K562 (cell line): ENCODE results near the gene LCA5L. TPM values are rescaled to one million over a fixed set of nuclear protein-coding genes. Genes with fewer than 3 reads are reported as not detected.

Experiments used
- ARNT ChIP-seq, 2 experiments: fragments of 450-650 bp; IDR thresholded peaks; 2 replicates each; pipeline ENCODE4 v1.6.1; 2016; ENCODE audit warnings: mild to moderate bottlenecking in 1 of 2
- C11orf30 ChIP-seq: fragments of 450-650 bp; IDR thresholded peaks from 2 replicates; pipeline ENCODE4 v1.6.1; 2016; ENCODE audit warnings: low read depth, mild to moderate bottlenecking
- CBX1 ChIP-seq: sonication (generic); IDR thresholded peaks from 2 replicates; pipeline ENCODE4 v1.6.1; 2016; ENCODE audit warnings: antibody characterized with exemption, low read depth, mild to moderate bottlenecking
- CC2D1A ChIP-seq: fragments of 450-650 bp; IDR thresholded peaks from 2 replicates; pipeline ENCODE4 v1.6.1; 2017; ENCODE audit warnings: mild to moderate bottlenecking
- ELF2 ChIP-seq: fragments of 250-450 bp; sonication (Bioruptor Pico); IDR thresholded peaks from 2 replicates; pipeline ENCODE4 v1.5.0; 2021; ENCODE audit warnings: mild to moderate bottlenecking
- KAT8 ChIP-seq: fragments of 450-650 bp; IDR thresholded peaks from 2 replicates; pipeline ENCODE4 v1.6.1; 2016; ENCODE audit warnings: low read depth, mild to moderate bottlenecking
- KDM1A ChIP-seq, 2 experiments: fragments of 450-650 bp; IDR thresholded peaks; 2 replicates each; pipeline ENCODE4 v1.6.1; 2016; ENCODE audit warnings: mild to moderate bottlenecking in 2 of 2
- KDM5B ChIP-seq: fragments of 200-600 bp; sonication (generic); IDR thresholded peaks from 2 replicates; pipeline ENCODE4 v1.6.1; 2012; ENCODE audit warnings: low read depth, mild to moderate bottlenecking, moderate library complexity, low read length, control low read depth, inconsistent platforms; ENCODE audit not compliant: insufficient replicate concordance
- MYNN ChIP-seq, 2 experiments: sonication (generic); formaldehyde crosslinking in 1 of 2; IDR thresholded peaks; 2 replicates each; pipeline versions ENCODE4 v1.5.0 to v1.6.1; 2016 to 2020; ENCODE audit warnings: antibody characterized with exemption in 1 of 2, missing genetic modification reagents in 1 of 2
- NCOA2 ChIP-seq, 2 experiments: fragments of 450-650 bp; IDR thresholded peaks; 2 replicates each; pipeline ENCODE4 v1.6.1; 2018; ENCODE audit warnings: mild to moderate bottlenecking in 2 of 2, moderate library complexity in 1 of 2; ENCODE audit not compliant: partially characterized antibody in 2 of 2
- NFE2 ChIP-seq: IDR thresholded peaks from 2 replicates; pipeline ENCODE4 v1.6.1; 2014; ENCODE audit warnings: antibody characterized with exemption, low read depth
- PHB2 ChIP-seq: fragments of 450-650 bp; IDR thresholded peaks from 2 replicates; pipeline ENCODE4 v1.6.1; 2017; ENCODE audit warnings: low read depth
- RNF2 ChIP-seq: sonication (generic); IDR thresholded peaks from 2 replicates; pipeline ENCODE4 v1.6.1; 2016
- SMARCB1 ChIP-seq: IDR thresholded peaks from 2 replicates; pipeline ENCODE4 v1.6.1; 2011; ENCODE audit warnings: improper control_type of control experiment, low read depth; ENCODE audit not compliant: insufficient read length
- SRSF9 ChIP-seq: fragments of 200-400 bp; formaldehyde crosslinking; IDR thresholded peaks from 2 replicates; pipeline ENCODE4 v1.6.1; 2017; ENCODE audit warnings: low read depth, low read length, borderline replicate concordance
- TCF7L2 ChIP-seq: fragments of 150-350 bp; IDR thresholded peaks from 2 replicates; pipeline ENCODE4 v1.6.1; 2016; ENCODE audit warnings: low read depth, mild to moderate bottlenecking, low read length, moderate library complexity
- ZC3H4 ChIP-seq: sonication (generic); formaldehyde crosslinking; IDR thresholded peaks from 2 replicates; pipeline ENCODE4 v1.9.0; 2021; ENCODE audit warnings: missing genetic modification reagents, borderline replicate concordance
- ZKSCAN8 ChIP-seq: fragments of 200-800 bp; sonication (Bioruptor generic); IDR thresholded peaks from 2 replicates; pipeline ENCODE4 v1.6.1; 2016; ENCODE audit warnings: missing genetic modification characterization, missing compliant biosample characterization
- ZNF24 ChIP-seq: fragments of 450-650 bp; IDR thresholded peaks from 2 replicates; pipeline ENCODE4 v1.6.1; 2016
- ZNF347 ChIP-seq: fragments of 450-650 bp; formaldehyde crosslinking; IDR thresholded peaks from 2 replicates; pipeline ENCODE4 v1.4.0; 2020; ENCODE audit warnings: low read depth, mild to moderate bottlenecking, moderate library complexity
- polyA plus RNA-seq, 8 experiments: library from polyadenylated mRNA; depleted of rRNA in 4 of 8; stranded (reverse) in 5 of 8; unstranded in 3 of 8; fragments of >200 nt; fragmentation: Nextera tagmentation in 2 of 8; fragmentation: Illumina TruSeq in 1 of 8; extraction: Ambion mirVana in 2 of 8; extraction: Trizol in 1 of 8; gene quantifications; 2 replicates each; pipeline versions ENCODE4 v1.2.1 to v1.2.3, GENCODE V29; 2011 to 2014; ENCODE audit warnings: inconsistent platforms in 1 of 8, missing spikeins in 1 of 8
- total RNA-seq, 7 experiments: library from RNA; depleted of rRNA in 6 of 7; stranded (reverse); fragments of >200 nt in 6 of 7; fragmentation: Illumina TruSeq in 2 of 7; extraction: Trizol in 2 of 7; gene quantifications; 2 replicates each; pipeline versions ENCODE4 v1.2.1 to v1.2.3, GENCODE V29; 2011 to 2021; ENCODE audit warnings: low replicate concordance in 1 of 7
- TF ChIP-seq, protein P1 (sequence below): sonication (generic); formaldehyde crosslinking; IDR thresholded peaks from 2 replicates; pipeline ENCODE4 v1.8.0; 2022; ENCODE audit warnings: missing genetic modification reagents, mild to moderate bottlenecking, borderline replicate concordance
- TF ChIP-seq, protein P2 (sequence below): fragments of 450-650 bp; IDR thresholded peaks from one replicate; pipeline ENCODE4 v1.6.1; 2018; ENCODE audit warnings: mild to moderate bottlenecking, moderate library complexity; ENCODE audit not compliant: partially characterized antibody
- TF ChIP-seq, protein P3 (sequence below), 2 experiments: fragments of 450-650 bp; IDR thresholded peaks; 2 replicates each; pipeline ENCODE4 v1.6.1; 2016
- TF ChIP-seq, protein P4 (sequence below), 2 experiments: fragments of 450-650 bp; IDR thresholded peaks; 2 replicates each; pipeline ENCODE4 v1.6.1; 2018; ENCODE audit warnings: mild to moderate bottlenecking in 2 of 2, low read depth in 1 of 2; ENCODE audit not compliant: partially characterized antibody in 2 of 2

LCA5L gene
- total and polyA plus RNA-seq, 9 of the 15 experiments (the other 6 are each of a cell fraction or from before 2014, with no cell fraction given) = 1.8 to 4.9 (median 3.8) TPM

DNA sequence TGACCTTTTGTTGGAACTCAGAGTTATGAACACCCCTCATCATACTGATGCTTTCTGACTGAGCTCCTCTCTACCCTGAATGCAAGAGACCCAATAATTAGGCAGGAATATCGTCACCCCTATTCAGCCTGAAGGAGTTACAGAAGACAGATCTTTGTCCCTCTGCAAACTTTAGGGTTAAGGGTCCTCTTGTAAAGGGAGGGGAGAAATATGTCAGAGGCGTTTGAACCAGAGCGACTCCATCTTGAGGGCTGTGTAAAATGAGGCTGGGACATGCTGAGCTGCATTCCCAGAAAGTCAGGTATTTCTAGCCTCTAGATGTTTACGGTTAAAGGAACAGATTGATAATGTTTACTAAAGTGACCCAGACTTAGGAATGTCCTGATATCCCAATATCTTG lies 86.2 kb downstream of the LCA5L start (continued):
- TF ChIP-seq SMARCB1 (no peak), MYNN (IDR thresholded peaks at IDR 0.05) (no peak), MYNN (CRISPR knock-in tag; IDR thresholded peaks at IDR 0.05) (no peak), PHB2 (no peak), C11orf30 (no peak), RNF2 (no peak), KAT8 (no peak), SRSF9 (no peak), ZNF347 (CRISPR knock-in tag) (no peak), KDM5B (no peak), ZKSCAN8 (CRISPR knock-in tag) (peak; percentile 79), ARNT (IDR thresholded peaks at IDR 0.05) (no peak), ELF2 (CRISPR knock-in tag) (peak; percentile 72), NCOA2 (IDR thresholded peaks at IDR 0.05; ENCODE audit: partially characterized antibody in 2 of 2) (no peak), TCF7L2 (no peak), NFE2 (no peak), CC2D1A (no peak), ZC3H4 (no peak), ZNF24 (no peak), CBX1 (no peak), KDM1A (IDR thresholded peaks at IDR 0.05) (no peak)
- TF ChIP-seq, protein P1, sequence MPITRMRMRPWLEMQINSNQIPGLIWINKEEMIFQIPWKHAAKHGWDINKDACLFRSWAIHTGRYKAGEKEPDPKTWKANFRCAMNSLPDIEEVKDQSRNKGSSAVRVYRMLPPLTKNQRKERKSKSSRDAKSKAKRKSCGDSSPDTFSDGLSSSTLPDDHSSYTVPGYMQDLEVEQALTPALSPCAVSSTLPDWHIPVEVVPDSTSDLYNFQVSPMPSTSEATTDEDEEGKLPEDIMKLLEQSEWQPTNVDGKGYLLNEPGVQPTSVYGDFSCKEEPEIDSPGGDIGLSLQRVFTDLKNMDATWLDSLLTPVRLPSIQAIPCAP (CRISPR knock-in tag) = no peak
- TF ChIP-seq, protein P2, sequence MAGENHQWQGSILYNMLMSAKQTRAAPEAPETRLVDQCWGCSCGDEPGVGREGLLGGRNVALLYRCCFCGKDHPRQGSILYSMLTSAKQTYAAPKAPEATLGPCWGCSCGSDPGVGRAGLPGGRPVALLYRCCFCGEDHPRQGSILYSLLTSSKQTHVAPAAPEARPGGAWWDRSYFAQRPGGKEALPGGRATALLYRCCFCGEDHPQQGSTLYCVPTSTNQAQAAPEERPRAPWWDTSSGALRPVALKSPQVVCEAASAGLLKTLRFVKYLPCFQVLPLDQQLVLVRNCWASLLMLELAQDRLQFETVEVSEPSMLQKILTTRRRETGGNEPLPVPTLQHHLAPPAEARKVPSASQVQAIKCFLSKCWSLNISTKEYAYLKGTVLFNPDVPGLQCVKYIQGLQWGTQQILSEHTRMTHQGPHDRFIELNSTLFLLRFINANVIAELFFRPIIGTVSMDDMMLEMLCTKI = no peak
- TF ChIP-seq, protein P3, sequence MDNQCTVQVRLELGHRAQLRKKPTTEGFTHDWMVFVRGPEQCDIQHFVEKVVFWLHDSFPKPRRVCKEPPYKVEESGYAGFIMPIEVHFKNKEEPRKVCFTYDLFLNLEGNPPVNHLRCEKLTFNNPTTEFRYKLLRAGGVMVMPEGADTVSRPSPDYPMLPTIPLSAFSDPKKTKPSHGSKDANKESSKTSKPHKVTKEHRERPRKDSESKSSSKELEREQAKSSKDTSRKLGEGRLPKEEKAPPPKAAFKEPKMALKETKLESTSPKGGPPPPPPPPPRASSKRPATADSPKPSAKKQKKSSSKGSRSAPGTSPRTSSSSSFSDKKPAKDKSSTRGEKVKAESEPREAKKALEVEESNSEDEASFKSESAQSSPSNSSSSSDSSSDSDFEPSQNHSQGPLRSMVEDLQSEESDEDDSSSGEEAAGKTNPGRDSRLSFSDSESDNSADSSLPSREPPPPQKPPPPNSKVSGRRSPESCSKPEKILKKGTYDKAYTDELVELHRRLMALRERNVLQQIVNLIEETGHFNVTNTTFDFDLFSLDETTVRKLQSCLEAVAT (IDR thresholded peaks at IDR 0.05) = no peak
- TF ChIP-seq, protein P4, sequence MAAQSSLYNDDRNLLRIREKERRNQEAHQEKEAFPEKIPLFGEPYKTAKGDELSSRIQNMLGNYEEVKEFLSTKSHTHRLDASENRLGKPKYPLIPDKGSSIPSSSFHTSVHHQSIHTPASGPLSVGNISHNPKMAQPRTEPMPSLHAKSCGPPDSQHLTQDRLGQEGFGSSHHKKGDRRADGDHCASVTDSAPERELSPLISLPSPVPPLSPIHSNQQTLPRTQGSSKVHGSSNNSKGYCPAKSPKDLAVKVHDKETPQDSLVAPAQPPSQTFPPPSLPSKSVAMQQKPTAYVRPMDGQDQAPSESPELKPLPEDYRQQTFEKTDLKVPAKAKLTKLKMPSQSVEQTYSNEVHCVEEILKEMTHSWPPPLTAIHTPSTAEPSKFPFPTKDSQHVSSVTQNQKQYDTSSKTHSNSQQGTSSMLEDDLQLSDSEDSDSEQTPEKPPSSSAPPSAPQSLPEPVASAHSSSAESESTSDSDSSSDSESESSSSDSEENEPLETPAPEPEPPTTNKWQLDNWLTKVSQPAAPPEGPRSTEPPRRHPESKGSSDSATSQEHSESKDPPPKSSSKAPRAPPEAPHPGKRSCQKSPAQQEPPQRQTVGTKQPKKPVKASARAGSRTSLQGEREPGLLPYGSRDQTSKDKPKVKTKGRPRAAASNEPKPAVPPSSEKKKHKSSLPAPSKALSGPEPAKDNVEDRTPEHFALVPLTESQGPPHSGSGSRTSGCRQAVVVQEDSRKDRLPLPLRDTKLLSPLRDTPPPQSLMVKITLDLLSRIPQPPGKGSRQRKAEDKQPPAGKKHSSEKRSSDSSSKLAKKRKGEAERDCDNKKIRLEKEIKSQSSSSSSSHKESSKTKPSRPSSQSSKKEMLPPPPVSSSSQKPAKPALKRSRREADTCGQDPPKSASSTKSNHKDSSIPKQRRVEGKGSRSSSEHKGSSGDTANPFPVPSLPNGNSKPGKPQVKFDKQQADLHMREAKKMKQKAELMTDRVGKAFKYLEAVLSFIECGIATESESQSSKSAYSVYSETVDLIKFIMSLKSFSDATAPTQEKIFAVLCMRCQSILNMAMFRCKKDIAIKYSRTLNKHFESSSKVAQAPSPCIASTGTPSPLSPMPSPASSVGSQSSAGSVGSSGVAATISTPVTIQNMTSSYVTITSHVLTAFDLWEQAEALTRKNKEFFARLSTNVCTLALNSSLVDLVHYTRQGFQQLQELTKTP (IDR thresholded peaks at IDR 0.05; ENCODE audit: low read depth in 1 of 2, partially characterized antibody in 2 of 2) = no peak
